Measurements from ENCODE around the gene SLC4A1AP. TPM values are rescaled to one million over a fixed set of nuclear protein-coding genes. Genes with fewer than 3 reads are reported as not detected.

Gene SLC4A1AP
- total RNA-seq, 6 donors from 2014 or later = 15.8 to 44.0 (median 21.6) TPM

DNA sequence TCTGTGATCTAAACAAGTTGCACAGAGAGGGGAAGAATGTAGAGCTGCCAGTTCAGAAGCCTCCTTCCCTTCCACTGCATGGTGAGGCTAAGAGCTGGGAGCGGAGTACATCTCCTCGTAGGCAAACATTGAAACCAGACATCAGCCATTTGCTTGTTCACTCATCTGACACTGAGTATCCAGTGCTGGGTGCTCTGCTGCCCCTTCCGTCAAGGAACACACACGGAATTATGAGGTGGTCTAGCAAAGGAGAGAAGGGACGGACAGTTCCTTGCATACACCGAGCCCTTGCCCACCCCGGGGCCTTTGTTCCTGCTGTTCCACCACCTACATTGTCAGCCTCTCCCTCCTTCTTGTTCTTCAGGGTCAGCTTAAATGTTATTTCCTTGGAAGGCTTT, 44.6 kb downstream of the SLC4A1AP start:
- 94 to 95% methylated on average over 7 of the region's 7 CpGs for whole genome bisulfite sequencing, 2 donors
- DNase-seq (no peak), ATAC-seq (ENCODE audit: low FRiP score in 2 of 2) (no peak)
- peak overlapping the region in 2 of 4 donors; percentile 4 to 62 for H3K27ac ChIP-seq
- H3K4me3 ChIP-seq = no peak overlapping the region
- TF ChIP-seq POLR2A (IDR thresholded peaks at IDR 0.05) = no peak
- no peak for TF ChIP-seq CTCF (IDR thresholded peaks at IDR 0.05)
- TF ChIP-seq EP300 (IDR thresholded peaks at IDR 0.05) = no peak
- no peak for TF ChIP-seq POLR2AphosphoS5 (IDR thresholded peaks at IDR 0.05)
- peaks cover 30 to 43% (median 36%) of the 10 kb centered on the region in 4 donors for H3K4me1 ChIP-seq
- H3K27me3 ChIP-seq = no peaks in the 10 kb centered on the region
- no peaks in the 10 kb centered on the region for H3K9me3 ChIP-seq
- H3K36me3 ChIP-seq = no peaks in the 10 kb centered on the region

DNA sequence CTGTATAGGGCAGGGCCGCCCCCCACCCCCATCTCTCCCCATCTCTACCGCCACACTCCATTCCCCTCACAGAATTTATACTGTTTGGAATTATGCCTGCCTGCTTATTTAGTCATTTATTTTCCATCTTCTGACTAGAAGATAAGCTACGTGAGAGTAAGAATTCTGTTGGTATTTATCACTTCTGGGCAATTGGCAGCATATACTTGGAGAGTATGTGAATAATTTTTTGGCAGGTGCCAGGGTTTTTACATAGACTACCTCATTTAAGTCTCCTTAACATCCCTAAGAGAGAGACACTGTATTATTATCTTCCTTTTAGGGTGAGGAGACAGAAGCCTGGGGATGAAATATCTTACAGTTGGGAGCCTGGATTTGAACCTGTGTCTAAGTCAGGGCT, 45.0 kb downstream of the SLC4A1AP start:
- Histone ChIP-seq H3K4me3 (no peak overlapping the region), H3K4me1 (peaks cover 27 to 39% (median 34%) of the 10 kb centered on the region in 4 donors), H3K27me3 (no peaks in the 10 kb centered on the region), H3K9me3 (no peaks in the 10 kb centered on the region), H3K36me3 (no peaks in the 10 kb centered on the region), H3K27ac (peak overlapping the region in 2 of 4 donors; percentile 4 to 62)
- ATAC-seq (ENCODE audit: low FRiP score in 2 of 2) = no peak
- 84 to 88% methylated on average over 3 of the region's 3 CpGs for WGBS, 2 donors
- TF ChIP-seq POLR2A (IDR thresholded peaks at IDR 0.05) (no peak), CTCF (IDR thresholded peaks at IDR 0.05) (no peak), POLR2AphosphoS5 (IDR thresholded peaks at IDR 0.05) (no peak)
- no peak for DNase-seq

- Histone ChIP-seq H3K36me3 (no peaks in the 10 kb centered on the region), H3K4me1 (peaks cover 20 to 32% (median 29%) of the 10 kb centered on the region in 4 donors), H3K27me3 (no peaks in the 10 kb centered on the region), H3K4me3 (no peak overlapping the region), H3K27ac (no peak overlapping the region), H3K9me3 (no peaks in the 10 kb centered on the region)
- ATAC-seq (ENCODE audit: low FRiP score in 2 of 2) (no peak), DNase-seq (no peak)
- WGBS, 2 donors = 84 to 92% methylated on average over 2 of the region's 2 CpGs
- TF ChIP-seq POLR2AphosphoS5 (IDR thresholded peaks at IDR 0.05) = no peak
- TF ChIP-seq EP300 (IDR thresholded peaks at IDR 0.05) = no peak
- TF ChIP-seq POLR2A (IDR thresholded peaks at IDR 0.05) = no peak
- TF ChIP-seq CTCF (IDR thresholded peaks at IDR 0.05) = no peak
These were observed 45.6 kb downstream of the SLC4A1AP start for GRCh38 chr2:27709326-27709725.

- no peak overlapping the region for H3K27ac ChIP-seq
- no peaks in the 10 kb centered on the region for H3K9me3 ChIP-seq
- no peaks in the 10 kb centered on the region for H3K36me3 ChIP-seq
- peaks cover 0 to under 1% (median 0%) of the 10 kb centered on the region in 4 donors for H3K27me3 ChIP-seq
- peaks cover 23 to 37% (median 30%) of the 10 kb centered on the region in 4 donors for H3K4me1 ChIP-seq
- no peak for TF ChIP-seq POLR2AphosphoS5 (IDR thresholded peaks at IDR 0.05)
- no peak for TF ChIP-seq CTCF (IDR thresholded peaks at IDR 0.05)
- no peak for TF ChIP-seq EP300 (IDR thresholded peaks at IDR 0.05)
- no peak for TF ChIP-seq POLR2A (IDR thresholded peaks at IDR 0.05)
- H3K4me3 ChIP-seq = no peak overlapping the region
- DNase-seq = no peak
- ATAC-seq (ENCODE audit: low FRiP score in 2 of 2) = no peak
- 90 to 91% methylated on average over 7 of the region's 7 CpGs for WGBS, 2 donors
These were observed 46.4 kb downstream of the SLC4A1AP start for GRCh38 chr2:27709960-27710575.

Measured in upper lobe of left lung (tissue), 6 donors.